H1 (cell line): Measurements from ENCODE around the gene ZNF831. TPM values are rescaled to one million over a fixed set of nuclear protein-coding genes. Genes with fewer than 3 reads are reported as not detected.

Source experiments
- CREB1 ChIP-seq: IDR thresholded peaks from 2 replicates; pipeline ENCODE4 v1.6.1; 2012; ENCODE audit warnings: inconsistent platforms
- HDAC6 ChIP-seq: IDR thresholded peaks from one replicate; pipeline ENCODE4 v1.7.1; 2012; ENCODE audit warnings: low read depth, mild to moderate bottlenecking, inconsistent platforms, low read length, moderate library complexity
- KDM4A ChIP-seq: IDR thresholded peaks from one replicate; pipeline ENCODE4 v1.7.1; 2012; ENCODE audit warnings: low read depth, mild to moderate bottlenecking, moderate library complexity, low read length, inconsistent platforms; ENCODE audit not compliant: severe bottlenecking
- polyA plus RNA-seq, 7 experiments: library from polyadenylated mRNA; depleted of rRNA in 3 of 7; stranded (reverse) in 5 of 7; unstranded in 2 of 7; fragments of >200 nt in 5 of 7; fragments of 200-250 nt in 2 of 7; gene quantifications; 1 replicate in 5 of 7; 2 replicates in 1 of 7; 4 replicates in 1 of 7; pipeline versions ENCODE4 v1.2.1 to v1.2.3, GENCODE V29; 2011 to 2013; ENCODE audit warnings: missing spikeins in 2 of 7, mixed read lengths in 2 of 7
- total RNA-seq: library from RNA; stranded (reverse); fragmentation: NEBNext Ultra II Directional; extraction: Animal tissue kit (Norgen Biotek cat#: 25700); gene quantifications from 2 replicates; pipeline ENCODE4 v1.2.1, GENCODE V29; 2021
- TF ChIP-seq, protein P1 (sequence below): fragments of 300-600 bp; sonication (generic); IDR thresholded peaks from 2 replicates; pipeline ENCODE4 v1.7.1; 2012; ENCODE audit warnings: low read length, moderate library complexity, mild to moderate bottlenecking, inconsistent platforms; ENCODE audit not compliant: insufficient replicate concordance
- TF ChIP-seq, protein P2 (sequence below), 3 experiments: IDR thresholded peaks; 1 replicate in 2 of 3; 2 replicates in 1 of 3; pipeline versions ENCODE4 v1.5.1 to v1.6.1; 2011; ENCODE audit warnings: low read length in 3 of 3, mild to moderate bottlenecking in 3 of 3, inconsistent platforms in 2 of 3, low read depth in 1 of 3, moderate library complexity in 1 of 3; ENCODE audit not compliant: insufficient read depth in 1 of 3; ENCODE audit errors: control extremely low read depth in 1 of 3

Gene ZNF831
- total and polyA plus RNA-seq, 2 of the 8 experiments (the other 6 are each of a cell fraction or from before 2014, with no cell fraction given), result not detected

GRCh38 chr20:59175861-59176260 lies 12.2 kb downstream of the ZNF831 start (continued):
- TF ChIP-seq, protein P1, sequence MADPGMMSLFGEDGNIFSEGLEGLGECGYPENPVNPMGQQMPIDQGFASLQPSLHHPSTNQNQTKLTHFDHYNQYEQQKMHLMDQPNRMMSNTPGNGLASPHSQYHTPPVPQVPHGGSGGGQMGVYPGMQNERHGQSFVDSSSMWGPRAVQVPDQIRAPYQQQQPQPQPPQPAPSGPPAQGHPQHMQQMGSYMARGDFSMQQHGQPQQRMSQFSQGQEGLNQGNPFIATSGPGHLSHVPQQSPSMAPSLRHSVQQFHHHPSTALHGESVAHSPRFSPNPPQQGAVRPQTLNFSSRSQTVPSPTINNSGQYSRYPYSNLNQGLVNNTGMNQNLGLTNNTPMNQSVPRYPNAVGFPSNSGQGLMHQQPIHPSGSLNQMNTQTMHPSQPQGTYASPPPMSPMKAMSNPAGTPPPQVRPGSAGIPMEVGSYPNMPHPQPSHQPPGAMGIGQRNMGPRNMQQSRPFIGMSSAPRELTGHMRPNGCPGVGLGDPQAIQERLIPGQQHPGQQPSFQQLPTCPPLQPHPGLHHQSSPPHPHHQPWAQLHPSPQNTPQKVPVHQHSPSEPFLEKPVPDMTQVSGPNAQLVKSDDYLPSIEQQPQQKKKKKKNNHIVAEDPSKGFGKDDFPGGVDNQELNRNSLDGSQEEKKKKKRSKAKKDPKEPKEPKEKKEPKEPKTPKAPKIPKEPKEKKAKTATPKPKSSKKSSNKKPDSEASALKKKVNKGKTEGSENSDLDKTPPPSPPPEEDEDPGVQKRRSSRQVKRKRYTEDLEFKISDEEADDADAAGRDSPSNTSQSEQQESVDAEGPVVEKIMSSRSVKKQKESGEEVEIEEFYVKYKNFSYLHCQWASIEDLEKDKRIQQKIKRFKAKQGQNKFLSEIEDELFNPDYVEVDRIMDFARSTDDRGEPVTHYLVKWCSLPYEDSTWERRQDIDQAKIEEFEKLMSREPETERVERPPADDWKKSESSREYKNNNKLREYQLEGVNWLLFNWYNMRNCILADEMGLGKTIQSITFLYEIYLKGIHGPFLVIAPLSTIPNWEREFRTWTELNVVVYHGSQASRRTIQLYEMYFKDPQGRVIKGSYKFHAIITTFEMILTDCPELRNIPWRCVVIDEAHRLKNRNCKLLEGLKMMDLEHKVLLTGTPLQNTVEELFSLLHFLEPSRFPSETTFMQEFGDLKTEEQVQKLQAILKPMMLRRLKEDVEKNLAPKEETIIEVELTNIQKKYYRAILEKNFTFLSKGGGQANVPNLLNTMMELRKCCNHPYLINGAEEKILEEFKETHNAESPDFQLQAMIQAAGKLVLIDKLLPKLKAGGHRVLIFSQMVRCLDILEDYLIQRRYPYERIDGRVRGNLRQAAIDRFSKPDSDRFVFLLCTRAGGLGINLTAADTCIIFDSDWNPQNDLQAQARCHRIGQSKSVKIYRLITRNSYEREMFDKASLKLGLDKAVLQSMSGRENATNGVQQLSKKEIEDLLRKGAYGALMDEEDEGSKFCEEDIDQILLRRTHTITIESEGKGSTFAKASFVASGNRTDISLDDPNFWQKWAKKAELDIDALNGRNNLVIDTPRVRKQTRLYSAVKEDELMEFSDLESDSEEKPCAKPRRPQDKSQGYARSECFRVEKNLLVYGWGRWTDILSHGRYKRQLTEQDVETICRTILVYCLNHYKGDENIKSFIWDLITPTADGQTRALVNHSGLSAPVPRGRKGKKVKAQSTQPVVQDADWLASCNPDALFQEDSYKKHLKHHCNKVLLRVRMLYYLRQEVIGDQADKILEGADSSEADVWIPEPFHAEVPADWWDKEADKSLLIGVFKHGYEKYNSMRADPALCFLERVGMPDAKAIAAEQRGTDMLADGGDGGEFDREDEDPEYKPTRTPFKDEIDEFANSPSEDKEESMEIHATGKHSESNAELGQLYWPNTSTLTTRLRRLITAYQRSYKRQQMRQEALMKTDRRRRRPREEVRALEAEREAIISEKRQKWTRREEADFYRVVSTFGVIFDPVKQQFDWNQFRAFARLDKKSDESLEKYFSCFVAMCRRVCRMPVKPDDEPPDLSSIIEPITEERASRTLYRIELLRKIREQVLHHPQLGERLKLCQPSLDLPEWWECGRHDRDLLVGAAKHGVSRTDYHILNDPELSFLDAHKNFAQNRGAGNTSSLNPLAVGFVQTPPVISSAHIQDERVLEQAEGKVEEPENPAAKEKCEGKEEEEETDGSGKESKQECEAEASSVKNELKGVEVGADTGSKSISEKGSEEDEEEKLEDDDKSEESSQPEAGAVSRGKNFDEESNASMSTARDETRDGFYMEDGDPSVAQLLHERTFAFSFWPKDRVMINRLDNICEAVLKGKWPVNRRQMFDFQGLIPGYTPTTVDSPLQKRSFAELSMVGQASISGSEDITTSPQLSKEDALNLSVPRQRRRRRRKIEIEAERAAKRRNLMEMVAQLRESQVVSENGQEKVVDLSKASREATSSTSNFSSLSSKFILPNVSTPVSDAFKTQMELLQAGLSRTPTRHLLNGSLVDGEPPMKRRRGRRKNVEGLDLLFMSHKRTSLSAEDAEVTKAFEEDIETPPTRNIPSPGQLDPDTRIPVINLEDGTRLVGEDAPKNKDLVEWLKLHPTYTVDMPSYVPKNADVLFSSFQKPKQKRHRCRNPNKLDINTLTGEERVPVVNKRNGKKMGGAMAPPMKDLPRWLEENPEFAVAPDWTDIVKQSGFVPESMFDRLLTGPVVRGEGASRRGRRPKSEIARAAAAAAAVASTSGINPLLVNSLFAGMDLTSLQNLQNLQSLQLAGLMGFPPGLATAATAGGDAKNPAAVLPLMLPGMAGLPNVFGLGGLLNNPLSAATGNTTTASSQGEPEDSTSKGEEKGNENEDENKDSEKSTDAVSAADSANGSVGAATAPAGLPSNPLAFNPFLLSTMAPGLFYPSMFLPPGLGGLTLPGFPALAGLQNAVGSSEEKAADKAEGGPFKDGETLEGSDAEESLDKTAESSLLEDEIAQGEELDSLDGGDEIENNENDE, result no peak
- TF ChIP-seq KDM4A (no peak), HDAC6 (no peak), CREB1 (no peak)
- TF ChIP-seq, protein P2, sequence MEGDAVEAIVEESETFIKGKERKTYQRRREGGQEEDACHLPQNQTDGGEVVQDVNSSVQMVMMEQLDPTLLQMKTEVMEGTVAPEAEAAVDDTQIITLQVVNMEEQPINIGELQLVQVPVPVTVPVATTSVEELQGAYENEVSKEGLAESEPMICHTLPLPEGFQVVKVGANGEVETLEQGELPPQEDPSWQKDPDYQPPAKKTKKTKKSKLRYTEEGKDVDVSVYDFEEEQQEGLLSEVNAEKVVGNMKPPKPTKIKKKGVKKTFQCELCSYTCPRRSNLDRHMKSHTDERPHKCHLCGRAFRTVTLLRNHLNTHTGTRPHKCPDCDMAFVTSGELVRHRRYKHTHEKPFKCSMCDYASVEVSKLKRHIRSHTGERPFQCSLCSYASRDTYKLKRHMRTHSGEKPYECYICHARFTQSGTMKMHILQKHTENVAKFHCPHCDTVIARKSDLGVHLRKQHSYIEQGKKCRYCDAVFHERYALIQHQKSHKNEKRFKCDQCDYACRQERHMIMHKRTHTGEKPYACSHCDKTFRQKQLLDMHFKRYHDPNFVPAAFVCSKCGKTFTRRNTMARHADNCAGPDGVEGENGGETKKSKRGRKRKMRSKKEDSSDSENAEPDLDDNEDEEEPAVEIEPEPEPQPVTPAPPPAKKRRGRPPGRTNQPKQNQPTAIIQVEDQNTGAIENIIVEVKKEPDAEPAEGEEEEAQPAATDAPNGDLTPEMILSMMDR (IDR thresholded peaks at IDR 0.05; ENCODE audit: control extremely low read depth in 1 of 3, insufficient read depth in 1 of 3, low read depth in 1 of 3, low read length in 3 of 3), result no peak
